H1 (cell line): ENCODE data around the gene CCDC12. TPM values are rescaled to one million over a fixed set of nuclear protein-coding genes. Genes with fewer than 3 reads are reported as not detected.

Source experiments
- CTCF ChIA-PET: fragments of 300-600 bp; sonication (Branson Sonifier 250); formaldehyde crosslinking; loops from one replicate; lab custom pipeline; 2021; ENCODE audit not compliant: partially characterized antibody; lab: Charles Lee
- POLR2A ChIA-PET: fragments of 300-600 bp; sonication (Branson Sonifier 250); formaldehyde crosslinking; loops from one replicate; lab custom pipeline; 2021; ENCODE audit warnings: inconsistent platforms; ENCODE audit not compliant: partially characterized antibody; lab: Charles Lee
- DNase-seq, 2 experiments: peaks; one replicate each; pipeline versions ENCODE4 v3.0.0 to v3.0.0-alpha.2; 2010 to 2022; ENCODE audit warnings: low spot score in 2 of 2, low read depth in 1 of 2, mixed read lengths in 1 of 2
- FAIRE-seq: peaks from 2 replicates; lab custom pipeline; 2011; peaks lifted over from hg19 to GRCh38; lab: Jason Lieb, UNC
- H2AFZ ChIP-seq: 2 replicates; pipeline ENCODE4 v1.8.1; 2012; ENCODE audit warnings: low read length, inconsistent platforms
- H2AK5ac ChIP-seq: 2 replicates; pipeline ENCODE4 v1.6.1; 2013; ENCODE audit warnings: low read depth, low read length
- H2BK120ac ChIP-seq: replicated peaks from 2 replicates; pipeline ENCODE3; 2013; ENCODE audit warnings: low read depth, low read length, inconsistent platforms
- H2BK12ac ChIP-seq: 2 replicates; pipeline ENCODE4 v1.6.1; 2013; ENCODE audit warnings: low read depth, low read length
- H2BK15ac ChIP-seq: 2 replicates; pipeline ENCODE4 v1.6.1; 2013; ENCODE audit warnings: low read length
- H2BK20ac ChIP-seq: 2 replicates; pipeline ENCODE4 v1.6.1; 2013; ENCODE audit warnings: low read length
- H2BK5ac ChIP-seq: 2 replicates; pipeline ENCODE4 v1.6.1; 2013; ENCODE audit warnings: low read depth, low read length
- H3K14ac ChIP-seq: 2 replicates; pipeline ENCODE4 v1.6.1; 2013; ENCODE audit warnings: inconsistent platforms; ENCODE audit not compliant: insufficient read length
- H3K18ac ChIP-seq: 2 replicates; pipeline ENCODE4 v1.6.1; 2013; ENCODE audit warnings: low read length; ENCODE audit errors: extremely low read depth
- H3K23ac ChIP-seq: 2 replicates; pipeline ENCODE4 v1.6.1; 2013; ENCODE audit warnings: inconsistent platforms; ENCODE audit not compliant: insufficient read length
- H3K23me2 ChIP-seq: 2 replicates; pipeline ENCODE4 v1.6.1; 2013; ENCODE audit warnings: low read depth, low read length
- H3K27ac ChIP-seq: 2 replicates; pipeline ENCODE4 v1.6.1; 2011; ENCODE audit warnings: low read depth, low read length, inconsistent platforms
- H3K27me3 ChIP-seq, 4 experiments: replicated peaks in 1 of 4; 1 replicate in 1 of 4; 2 replicates in 3 of 4; pipeline versions ENCODE4 v1.6.1 to v1.8.1; 2011 to 2013; ENCODE audit warnings: low read length in 3 of 4, mild to moderate bottlenecking in 3 of 4, inconsistent platforms in 2 of 4, mixed read lengths in 2 of 4, moderate library complexity in 1 of 4; ENCODE audit not compliant: control insufficient read depth in 3 of 4, insufficient read depth in 3 of 4; ENCODE audit errors: extremely low read depth in 1 of 4
- H3K36me3 ChIP-seq, 4 experiments: 2 replicates each; pipeline versions ENCODE4 v1.6.1 to v1.8.1; 2011 to 2013; ENCODE audit warnings: mild to moderate bottlenecking in 4 of 4, low read length in 3 of 4, moderate library complexity in 2 of 4, control low read depth in 1 of 4, inconsistent platforms in 1 of 4; ENCODE audit not compliant: insufficient read depth in 4 of 4, control insufficient read depth in 2 of 4
- H3K4ac ChIP-seq: replicated peaks from 2 replicates; pipeline ENCODE3; 2013; ENCODE audit warnings: low read length, low read depth, mixed read lengths, inconsistent platforms; ENCODE audit not compliant: insufficient read length
- H3K4me1 ChIP-seq, 4 experiments: replicated peaks in 1 of 4; 1 replicate in 1 of 4; 2 replicates in 3 of 4; pipeline versions ENCODE4 v1.6.1 to v1.8.1; 2011 to 2013; ENCODE audit warnings: low read length in 3 of 4, inconsistent platforms in 2 of 4, mixed read lengths in 1 of 4; ENCODE audit not compliant: insufficient read depth in 4 of 4, control insufficient read depth in 3 of 4
- H3K4me2 ChIP-seq, 2 experiments: 2 replicates each; pipeline versions ENCODE4 v1.6.1 to v1.8.1; 2011 to 2013; ENCODE audit warnings: low read depth in 2 of 2, low read length in 2 of 2, control low read depth in 1 of 2, inconsistent platforms in 1 of 2, mild to moderate bottlenecking in 1 of 2; ENCODE audit not compliant: insufficient read depth in 1 of 2
- H3K4me3 ChIP-seq, 4 experiments: fragments of 200-600, 300-600 bp in 1 of 4; sonication (generic), shearing (Covaris generic), sonication (Bioruptor Twin) in 1 of 4; 2 replicates each; pipeline versions ENCODE4 v1.5.1 to v1.8.1; 2011 to 2016; ENCODE audit warnings: low read length in 4 of 4, low read depth in 3 of 4, control low read depth in 2 of 4, inconsistent platforms in 2 of 4, mild to moderate bottlenecking in 2 of 4, mixed read lengths in 1 of 4, moderate library complexity in 1 of 4; ENCODE audit not compliant: insufficient read depth in 2 of 4; ENCODE audit errors: extremely low read depth in 1 of 4
- H3K56ac ChIP-seq: replicated peaks from 2 replicates; pipeline ENCODE3; 2013; ENCODE audit warnings: low read depth, mild to moderate bottlenecking, mixed read lengths, low read length, inconsistent platforms; ENCODE audit not compliant: insufficient read length
- H3K79me1 ChIP-seq: 2 replicates; pipeline ENCODE4 v1.6.1; 2013; ENCODE audit warnings: low read depth, low read length, control low read depth
- H3K79me2 ChIP-seq, 2 experiments: 2 replicates each; pipeline versions ENCODE4 v1.6.1 to v1.8.1; 2012 to 2013; ENCODE audit warnings: low read length in 2 of 2, mild to moderate bottlenecking in 2 of 2, inconsistent platforms in 1 of 2; ENCODE audit not compliant: insufficient read depth in 2 of 2, control insufficient read depth in 1 of 2
- H3K9ac ChIP-seq, 4 experiments: replicated peaks in 1 of 4; 1 replicate in 1 of 4; 2 replicates in 3 of 4; pipeline versions ENCODE4 v1.6.1 to v1.8.1; 2011 to 2013; ENCODE audit warnings: low read depth in 3 of 4, low read length in 3 of 4, control low read depth in 2 of 4, mild to moderate bottlenecking in 2 of 4, moderate library complexity in 2 of 4, inconsistent platforms in 1 of 4; ENCODE audit errors: extremely low read depth in 1 of 4
- H3K9me3 ChIP-seq, 2 experiments: 2 replicates each; pipeline versions ENCODE4 v1.6.1 to v1.8.1; 2012 to 2013; ENCODE audit warnings: mild to moderate bottlenecking in 2 of 2, moderate library complexity in 2 of 2, control low read depth in 1 of 2, inconsistent platforms in 1 of 2, low read depth in 1 of 2, low read length in 1 of 2, mixed read lengths in 1 of 2; ENCODE audit not compliant: insufficient read depth in 2 of 2
- H4K20me1 ChIP-seq, 2 experiments: replicated peaks in 1 of 2; 2 replicates each; pipeline versions ENCODE3 to v1.8.1; 2011 to 2013; ENCODE audit warnings: inconsistent platforms in 2 of 2, low read length in 2 of 2, mild to moderate bottlenecking in 1 of 2; ENCODE audit not compliant: insufficient read depth in 2 of 2, control insufficient read depth in 1 of 2
- H4K5ac ChIP-seq: 2 replicates; pipeline ENCODE4 v1.6.1; 2013; ENCODE audit warnings: low read length, low read depth, mixed read lengths, inconsistent platforms; ENCODE audit not compliant: insufficient read length
- H4K8ac ChIP-seq: 2 replicates; pipeline ENCODE4 v1.8.0; 2013; ENCODE audit warnings: mild to moderate bottlenecking, moderate library complexity, low read length, inconsistent platforms; ENCODE audit not compliant: insufficient read depth; ENCODE audit errors: extremely low read depth
- H4K91ac ChIP-seq: replicated peaks from 2 replicates; pipeline ENCODE3; 2013; ENCODE audit warnings: low read length, mixed read lengths, inconsistent platforms; ENCODE audit not compliant: insufficient read length
- CTBP2 ChIP-seq: IDR thresholded peaks from 2 replicates; pipeline ENCODE4 v1.7.0; 2011; ENCODE audit warnings: borderline replicate concordance, mild to moderate bottlenecking, moderate library complexity, mixed read lengths, low read length; ENCODE audit not compliant: insufficient read depth, insufficient read length
- EZH2 ChIP-seq: fragments of 200-600 bp; sonication (generic); IDR thresholded peaks from 2 replicates; pipeline ENCODE4 v1.7.1; 2012; ENCODE audit warnings: low read depth, mild to moderate bottlenecking, moderate library complexity, low read length, inconsistent platforms; ENCODE audit not compliant: severe bottlenecking
- FOSL1 ChIP-seq: IDR thresholded peaks from 2 replicates; pipeline ENCODE4 v1.6.1; 2011; ENCODE audit warnings: mild to moderate bottlenecking, low read depth, low read length, moderate library complexity; ENCODE audit not compliant: insufficient read depth
- GABPA ChIP-seq: IDR thresholded peaks from 2 replicates; pipeline ENCODE4 v1.6.1; 2011; ENCODE audit warnings: mild to moderate bottlenecking, low read length, moderate library complexity, borderline replicate concordance; ENCODE audit not compliant: insufficient read depth
- JUND ChIP-seq: IDR thresholded peaks from 2 replicates; pipeline ENCODE4 v1.6.1; 2011; ENCODE audit warnings: mild to moderate bottlenecking, improper control_type of control experiment, low read length
- KDM4A ChIP-seq: IDR thresholded peaks from one replicate; pipeline ENCODE4 v1.7.1; 2012; ENCODE audit warnings: low read depth, mild to moderate bottlenecking, moderate library complexity, low read length, inconsistent platforms; ENCODE audit not compliant: severe bottlenecking
- NRF1 ChIP-seq: IDR thresholded peaks from 2 replicates; pipeline ENCODE4 v1.6.1; 2011; ENCODE audit warnings: mild to moderate bottlenecking, low read depth, low read length, improper control_type of control experiment
- PHF8 ChIP-seq: fragments of 200-600 bp; sonication (generic); conservative IDR thresholded peaks from 2 replicates; pipeline ENCODE4 v1.7.1; 2012; ENCODE audit warnings: low read depth, mild to moderate bottlenecking, inconsistent platforms, low read length, moderate library complexity
- POU5F1 ChIP-seq: IDR thresholded peaks from 2 replicates; pipeline ENCODE4 v1.6.1; 2011; ENCODE audit warnings: low read depth, mild to moderate bottlenecking, low read length, moderate library complexity
- SUZ12 ChIP-seq: fragments of 200-600 bp; sonication (generic); IDR thresholded peaks from 2 replicates; pipeline ENCODE4 v1.6.1; 2012; ENCODE audit warnings: mild to moderate bottlenecking, inconsistent platforms, low read length, moderate library complexity, mixed read lengths
- TBP ChIP-seq: IDR thresholded peaks from 2 replicates; pipeline ENCODE4 v1.6.1; 2011; ENCODE audit warnings: low read depth, low read length, improper control_type of control experiment
- USF2 ChIP-seq: IDR thresholded peaks from 2 replicates; pipeline ENCODE4 v1.6.1; 2011; ENCODE audit warnings: low read length, improper control_type of control experiment
- YY1 ChIP-seq: IDR thresholded peaks from 2 replicates; pipeline ENCODE4 v1.6.1; 2011; ENCODE audit warnings: low read depth, mild to moderate bottlenecking, low read length
- WGBS, 2 experiments: shearing (Covaris generic) in 1 of 2; methylation state at CpG; one replicate each; pipeline versions ENCODE4 v1.1.6 to v1.1.7; 2013 to 2015; ENCODE audit warnings: low lambda C conversion rate in 2 of 2, mixed read lengths in 2 of 2, inconsistent platforms in 1 of 2, low coverage in 1 of 2, missing lambda C conversion rate in 1 of 2; ENCODE audit not compliant: insufficient replicate concordance in 2 of 2, insufficient coverage in 1 of 2, insufficient read length in 1 of 2; ENCODE audit errors: extremely low coverage in 1 of 2, missing lambda C conversion rate in 1 of 2; 5-methylcytosine and 5-hydroxymethylcytosine counted together
- polyA plus RNA-seq, 7 experiments: library from polyadenylated mRNA; depleted of rRNA in 3 of 7; stranded (reverse) in 5 of 7; unstranded in 2 of 7; fragments of >200 nt in 5 of 7; fragments of 200-250 nt in 2 of 7; gene quantifications; 1 replicate in 5 of 7; 2 replicates in 1 of 7; 4 replicates in 1 of 7; pipeline versions ENCODE4 v1.2.1 to v1.2.3, GENCODE V29; 2011 to 2013; ENCODE audit warnings: missing spikeins in 2 of 7, mixed read lengths in 2 of 7
- total RNA-seq: library from RNA; stranded (reverse); fragmentation: NEBNext Ultra II Directional; extraction: Animal tissue kit (Norgen Biotek cat#: 25700); gene quantifications from 2 replicates; pipeline ENCODE4 v1.2.1, GENCODE V29; 2021

Gene CCDC12
- total and polyA plus RNA-seq, 2 of the 8 experiments (the other 6 are each of a cell fraction or from before 2014, with no cell fraction given), result 29.5 to 41.3 TPM

- no peak overlapping the region for H2BK20ac ChIP-seq
- H3K4me1 ChIP-seq, result peaks cover 4 to 15% (median 10%) of the 10 kb centered on the region in 4 experiments
- no peak overlapping the region for H4K91ac ChIP-seq
- H2AFZ ChIP-seq, result no peak overlapping the region
- no peak overlapping the region for H2BK12ac ChIP-seq
- H4K5ac ChIP-seq, result no peak overlapping the region
- H3K23me2 ChIP-seq, result peaks cover 9% of the 10 kb centered on the region; the same call in 1 of the 2 replicates
- H3K23ac ChIP-seq, result no peak overlapping the region
- no peak overlapping the region for H4K8ac ChIP-seq
- ChIA-PET POLR2A (no interaction called here), CTCF (interaction anchor here (0.7 to 13.3 kb wide), 10 partner anchors 9 to 189 kb away, joined by 3 to 91 read pairs (median 8); no protein-coding TSS in a partner anchor)
- H3K14ac ChIP-seq, result no peak overlapping the region
- H3K18ac ChIP-seq, result no peak overlapping the region
- no peak overlapping the region for H2BK15ac ChIP-seq
- no peak overlapping the region for H3K4ac ChIP-seq
- H3K79me1 ChIP-seq, result no peaks in the 10 kb centered on the region
- H3K27me3 ChIP-seq, result peaks cover 2 to 53% (median 36%) of the 10 kb centered on the region in 4 experiments
- no peaks in the 10 kb centered on the region for H3K79me2 ChIP-seq
- H3K4me2 ChIP-seq, result no peak overlapping the region
- no peak overlapping the region for H3K27ac ChIP-seq
- H2BK120ac ChIP-seq, result no peak overlapping the region
- no peak for DNase-seq
- no peaks in the 10 kb centered on the region for H3K9me3 ChIP-seq
- WGBS, 2 experiments, result 74% methylated on average over 2 of the region's 2 CpGs; no CpG with 5 or more reads in 1 of the 2 experiments
- FAIRE-seq, result no peak
- no peaks in the 10 kb centered on the region for H3K36me3 ChIP-seq
- no peak overlapping the region for H3K56ac ChIP-seq
- no peak overlapping the region for H3K9ac ChIP-seq
- no peak overlapping the region for H2AK5ac ChIP-seq
- H2BK5ac ChIP-seq, result no peak overlapping the region
- H4K20me1 ChIP-seq, result peaks cover 0 to 2% of the 10 kb centered on the region in 2 experiments
- no peak overlapping the region for H3K4me3 ChIP-seq
- TF ChIP-seq CTBP2 (no peak), GABPA (no peak), TBP (no peak), FOSL1 (no peak), JUND (no peak), YY1 (no peak), POU5F1 (no peak), NRF1 (no peak), EZH2 (no peak), USF2 (no peak), PHF8 (no peak), KDM4A (no peak), SUZ12 (no peak)
Observed at GRCh38 chr3:46897031-46897430, 79.5 kb downstream of the CCDC12 start.
